Mesendoderm (in vitro differentiated cells): ENCODE results near the gene OPRM1.

Source experiments
- DNase-seq: peaks from one replicate; pipeline ENCODE4 v3.0.0; 2013
- H2AK5ac ChIP-seq: 2 replicates; pipeline ENCODE4 v1.6.1; 2013; ENCODE audit warnings: low read length, inconsistent platforms
- H2BK120ac ChIP-seq: 2 replicates; pipeline ENCODE4 v1.6.1; 2013; ENCODE audit warnings: low read depth, mild to moderate bottlenecking, low read length, moderate library complexity, mixed read lengths
- H2BK15ac ChIP-seq: replicated peaks from 2 replicates; pipeline ENCODE4 v1.6.1; 2013; ENCODE audit warnings: low read depth, mild to moderate bottlenecking, moderate library complexity
- H2BK5ac ChIP-seq: 2 replicates; pipeline ENCODE4 v1.6.1; 2013; ENCODE audit warnings: low read length, inconsistent platforms
- H3K18ac ChIP-seq: 2 replicates; pipeline ENCODE4 v1.6.1; 2013; ENCODE audit warnings: mild to moderate bottlenecking, low read length, mixed read lengths
- H3K23ac ChIP-seq: one replicate; pipeline ENCODE4 v1.6.1; 2013; ENCODE audit warnings: low read length
- H3K27ac ChIP-seq: 2 replicates; pipeline ENCODE4 v1.5.1; 2013; ENCODE audit warnings: low read depth, mild to moderate bottlenecking, inconsistent platforms, low read length, moderate library complexity
- H3K27me3 ChIP-seq: 2 replicates; pipeline ENCODE4 v1.6.1; 2013; ENCODE audit warnings: low read length, control low read depth, mild to moderate bottlenecking, inconsistent platforms; ENCODE audit not compliant: insufficient read depth, poor library complexity
- H3K36me3 ChIP-seq: 2 replicates; pipeline ENCODE4 v1.6.1; 2013; ENCODE audit warnings: low read length, inconsistent platforms; ENCODE audit not compliant: control insufficient read depth, insufficient read depth
- H3K4ac ChIP-seq: one replicate; pipeline ENCODE4 v1.6.1; 2013; ENCODE audit warnings: low read depth, mild to moderate bottlenecking, low read length, moderate library complexity
- H3K4me1 ChIP-seq: 2 replicates; pipeline ENCODE4 v1.6.1; 2013; ENCODE audit warnings: low read depth, low read length, inconsistent platforms; ENCODE audit not compliant: control insufficient read depth
- H3K4me2 ChIP-seq: 2 replicates; pipeline ENCODE4 v1.6.1; 2013; ENCODE audit warnings: low read length
- H3K4me3 ChIP-seq: 2 replicates; pipeline ENCODE4 v1.5.1; 2013; ENCODE audit warnings: mild to moderate bottlenecking, low read length
- H3K56ac ChIP-seq: one replicate; pipeline ENCODE4 v1.6.1; 2013; ENCODE audit warnings: low read length
- H3K79me1 ChIP-seq: 2 replicates; pipeline ENCODE4 v1.6.1; 2013; ENCODE audit warnings: low read length, inconsistent platforms
- H3K79me2 ChIP-seq: 2 replicates; pipeline ENCODE4 v1.6.1; 2013; ENCODE audit warnings: mild to moderate bottlenecking, low read length; ENCODE audit not compliant: control insufficient read depth, insufficient read depth
- H3K9ac ChIP-seq: 2 replicates; pipeline ENCODE4 v1.6.1; 2013; ENCODE audit warnings: low read length, inconsistent platforms
- H4K5ac ChIP-seq: one replicate; pipeline ENCODE4 v1.6.1; 2013; ENCODE audit warnings: low read length
- H4K8ac ChIP-seq: one replicate; pipeline ENCODE4 v1.6.1; 2013; ENCODE audit warnings: low read depth, mild to moderate bottlenecking, control low read depth, low read length, moderate library complexity
- WGBS: extraction: QIAGEN DNeasy Blood & Tissue Kit; methylation state at CpG from one replicate; pipeline ENCODE4 v1.1.7; 2013; ENCODE audit warnings: low lambda C conversion rate, missing lambda C conversion rate; ENCODE audit not compliant: insufficient coverage; ENCODE audit errors: extremely low coverage; 5-methylcytosine and 5-hydroxymethylcytosine counted together

OPRM1 gene

DNA sequence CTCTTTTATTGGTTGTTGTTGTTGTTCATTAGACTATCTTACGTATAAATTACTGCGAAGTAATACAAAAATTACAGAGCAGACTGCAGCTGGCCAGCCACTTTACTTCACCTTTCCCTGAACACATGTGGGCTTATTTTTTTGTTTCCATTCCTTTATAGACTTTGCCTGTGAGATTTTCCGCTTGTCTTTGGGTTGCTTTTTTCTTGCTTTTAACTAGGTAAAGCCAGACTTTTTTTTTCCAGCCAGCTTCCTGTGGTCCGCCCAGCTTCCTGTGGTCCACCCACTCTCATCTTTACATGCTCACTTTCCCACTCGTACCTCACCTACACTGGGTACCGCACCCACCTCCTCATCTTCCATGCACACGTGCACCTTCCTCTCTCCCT is 238.6 kb downstream of the OPRM1 start:
- no peak overlapping the region for H3K4me3 ChIP-seq
- no CpG with 5 or more reads among the region's 7 CpGs for WGBS
- no peaks in the 10 kb centered on the region for H3K79me1 ChIP-seq
- H4K5ac ChIP-seq: no peak overlapping the region
- H3K18ac ChIP-seq: no peak overlapping the region
- H3K23ac ChIP-seq: no peak overlapping the region
- no peak overlapping the region for H2BK5ac ChIP-seq
- H2BK15ac ChIP-seq: no peak overlapping the region
- no peak overlapping the region for H3K56ac ChIP-seq
- no peak for DNase-seq
- H3K4me1 ChIP-seq: no peaks in the 10 kb centered on the region
- no peak overlapping the region for H2BK120ac ChIP-seq
- H3K27ac ChIP-seq: no peak overlapping the region
- H3K4ac ChIP-seq: no peak overlapping the region
- H3K4me2 ChIP-seq: no peak overlapping the region
- no peak overlapping the region for H2AK5ac ChIP-seq
- no peaks in the 10 kb centered on the region for H3K79me2 ChIP-seq
- H3K36me3 ChIP-seq: no peaks in the 10 kb centered on the region
- H3K9ac ChIP-seq: no peak overlapping the region
- no peak overlapping the region for H4K8ac ChIP-seq
- H3K27me3 ChIP-seq: no peaks in the 10 kb centered on the region

DNA sequence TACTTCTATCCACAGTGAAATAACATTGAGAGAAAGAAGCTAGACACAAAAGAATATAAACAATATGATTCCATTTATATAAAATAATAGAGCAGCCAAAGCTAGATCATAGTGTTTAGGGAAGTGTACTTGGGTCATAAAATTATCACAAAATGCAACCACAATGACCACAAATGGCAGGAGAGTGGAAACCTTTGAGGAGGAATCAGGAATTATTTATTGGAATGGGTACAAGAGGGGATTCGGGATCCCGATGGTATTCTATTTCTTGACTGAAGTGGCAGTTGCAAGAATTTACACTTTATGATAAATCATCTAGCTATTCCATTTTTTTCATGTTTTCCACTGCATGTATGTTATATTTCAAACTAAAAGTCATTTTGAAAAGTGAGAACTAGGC is 241.5 kb downstream of the OPRM1 start:
- H3K18ac ChIP-seq: no peak overlapping the region
- H3K36me3 ChIP-seq: no peaks in the 10 kb centered on the region
- H3K27ac ChIP-seq: no peak overlapping the region
- no peak overlapping the region for H2BK120ac ChIP-seq
- no peaks in the 10 kb centered on the region for H3K27me3 ChIP-seq
- H3K4ac ChIP-seq: no peak overlapping the region
- H4K5ac ChIP-seq: no peak overlapping the region
- no peak overlapping the region for H3K23ac ChIP-seq
- no peaks in the 10 kb centered on the region for H3K79me1 ChIP-seq
- H3K4me1 ChIP-seq: no peaks in the 10 kb centered on the region
- DNase-seq: no peak
- no peak overlapping the region for H3K4me2 ChIP-seq
- H3K79me2 ChIP-seq: no peaks in the 10 kb centered on the region
- no CpG with 5 or more reads among the region's 2 CpGs for WGBS
- no peak overlapping the region for H3K4me3 ChIP-seq
- H2AK5ac ChIP-seq: no peak overlapping the region
- H2BK5ac ChIP-seq: no peak overlapping the region
- H2BK15ac ChIP-seq: no peak overlapping the region
- no peak overlapping the region for H4K8ac ChIP-seq
- H3K9ac ChIP-seq: no peak overlapping the region
- no peak overlapping the region for H3K56ac ChIP-seq

DNA sequence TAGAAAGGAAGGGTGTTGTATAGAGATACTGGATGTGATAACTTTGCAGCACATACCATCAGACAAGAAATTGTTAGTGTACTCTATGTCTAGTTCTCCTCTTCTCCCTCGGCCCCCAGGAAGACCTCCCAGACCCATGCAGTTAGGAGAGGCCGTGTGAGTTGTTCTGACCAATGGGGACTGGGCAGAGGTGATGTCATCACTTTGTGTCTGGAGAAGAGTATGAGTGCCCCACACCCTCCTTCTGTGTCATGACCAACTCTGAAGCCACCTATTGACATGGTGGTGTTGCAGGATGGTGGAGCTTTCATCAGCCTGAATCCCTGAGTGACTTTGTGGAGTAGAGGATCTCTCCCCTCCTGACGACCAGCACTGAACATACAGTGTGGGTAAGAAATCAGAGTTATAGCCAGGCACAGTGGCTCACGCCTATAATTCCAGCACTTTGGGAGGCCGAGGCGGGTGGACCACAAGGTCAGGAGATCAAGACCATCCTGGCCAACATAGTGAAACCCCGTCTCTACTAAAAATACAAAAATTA is 245.3 kb downstream of the OPRM1 start:
- no CpG with 5 or more reads among the region's 7 CpGs for WGBS
- Histone ChIP-seq H3K9ac (no peak overlapping the region), H2AK5ac (no peak overlapping the region)

DNA sequence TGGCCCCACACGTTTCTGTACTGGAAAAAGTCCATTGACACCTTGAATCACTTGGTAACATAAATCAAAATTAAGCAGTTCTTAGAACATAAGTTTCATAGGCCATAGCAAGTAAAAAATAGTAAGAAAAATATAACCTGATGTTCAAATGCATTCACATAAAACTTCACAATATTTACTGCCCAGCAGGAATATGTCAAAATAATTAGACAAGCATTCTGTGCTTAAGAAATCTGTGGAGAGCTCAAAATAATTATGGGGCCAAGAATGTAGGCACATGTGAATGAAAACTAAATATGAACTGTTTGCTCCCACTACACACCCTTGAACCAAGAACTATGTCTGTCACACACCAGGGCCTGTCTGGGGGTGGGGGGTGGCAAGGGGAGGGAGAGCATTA is 246.8 kb downstream of the OPRM1 start:
- no peak overlapping the region for H2BK15ac ChIP-seq
- no peak for DNase-seq
- WGBS: no CpG with 5 or more reads among the region's 1 CpG

More for the DNA sequence above, 245.3 kb downstream of the OPRM1 start:
- Histone ChIP-seq H3K36me3 (no peaks in the 10 kb centered on the region), H3K4ac (no peak overlapping the region), H4K8ac (no peak overlapping the region), H3K4me3 (no peak overlapping the region), H2BK120ac (no peak overlapping the region), H3K18ac (no peak overlapping the region), H3K4me1 (no peaks in the 10 kb centered on the region), H2BK5ac (no peak overlapping the region), H3K4me2 (no peak overlapping the region), H3K23ac (no peak overlapping the region), H2BK15ac (no peak overlapping the region), H3K79me2 (no peaks in the 10 kb centered on the region), H4K5ac (no peak overlapping the region), H3K27ac (no peak overlapping the region), H3K56ac (no peak overlapping the region), H3K79me1 (no peaks in the 10 kb centered on the region), H3K27me3 (no peaks in the 10 kb centered on the region)
- DNase-seq: peak; percentile 5

DNA sequence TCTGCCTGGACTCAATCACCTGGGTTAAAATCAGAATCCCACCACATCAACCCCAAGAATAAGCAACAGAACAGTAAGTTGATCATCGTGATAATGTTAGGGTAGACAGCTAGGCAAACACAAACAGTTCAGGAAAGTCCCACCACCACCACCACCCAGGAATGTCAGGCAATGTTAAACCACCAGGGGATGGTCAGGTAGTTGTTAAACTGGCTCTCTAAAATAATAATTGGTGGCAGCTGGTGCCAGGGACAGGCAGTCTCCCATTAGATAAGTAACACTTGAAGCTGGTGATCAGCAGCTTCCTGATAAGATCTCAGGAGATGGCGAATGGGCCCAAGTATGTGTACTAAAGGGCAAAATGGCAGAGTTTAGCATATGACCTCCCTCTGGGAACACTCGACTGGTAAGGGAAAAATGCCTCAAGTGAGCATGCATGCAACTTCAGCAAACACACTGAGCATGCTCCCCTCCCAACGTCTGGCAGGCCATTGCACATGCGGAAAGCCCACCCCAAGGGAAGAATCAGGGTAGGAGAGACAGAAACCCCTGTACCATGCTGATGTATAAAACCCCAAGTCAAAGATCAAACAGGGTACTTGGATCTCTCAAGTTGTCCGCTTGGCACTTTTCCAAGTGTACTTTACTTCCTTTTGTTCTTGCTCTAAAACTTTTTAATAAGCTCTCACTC is 250.9 kb downstream of the OPRM1 start:
- Histone ChIP-seq H3K56ac (no peak overlapping the region), H3K4ac (no peak overlapping the region), H3K18ac (no peak overlapping the region), H2AK5ac (no peak overlapping the region), H2BK15ac (no peak overlapping the region), H3K79me2 (no peaks in the 10 kb centered on the region), H3K36me3 (no peaks in the 10 kb centered on the region), H4K5ac (no peak overlapping the region), H3K27me3 (no peaks in the 10 kb centered on the region), H2BK120ac (no peak overlapping the region), H3K4me1 (no peaks in the 10 kb centered on the region), H3K4me3 (no peak overlapping the region), H3K4me2 (no peak overlapping the region), H4K8ac (no peak overlapping the region), H3K27ac (no peak overlapping the region), H2BK5ac (no peak overlapping the region), H3K79me1 (no peaks in the 10 kb centered on the region), H3K23ac (no peak overlapping the region), H3K9ac (no peak overlapping the region)
- peak; percentile 4 for DNase-seq
- no CpG with 5 or more reads among the region's 6 CpGs for WGBS

More for the DNA sequence above, 246.8 kb downstream of the OPRM1 start:
- Histone ChIP-seq H3K4me2 (no peak overlapping the region), H3K79me2 (no peaks in the 10 kb centered on the region), H3K79me1 (no peaks in the 10 kb centered on the region), H3K18ac (no peak overlapping the region), H3K27ac (no peak overlapping the region), H4K5ac (no peak overlapping the region), H3K4ac (no peak overlapping the region), H2BK5ac (no peak overlapping the region), H3K23ac (no peak overlapping the region), H3K4me3 (no peak overlapping the region), H3K4me1 (no peaks in the 10 kb centered on the region), H2AK5ac (no peak overlapping the region), H2BK120ac (no peak overlapping the region), H3K27me3 (no peaks in the 10 kb centered on the region), H4K8ac (no peak overlapping the region), H3K36me3 (no peaks in the 10 kb centered on the region), H3K9ac (no peak overlapping the region), H3K56ac (no peak overlapping the region)

DNA sequence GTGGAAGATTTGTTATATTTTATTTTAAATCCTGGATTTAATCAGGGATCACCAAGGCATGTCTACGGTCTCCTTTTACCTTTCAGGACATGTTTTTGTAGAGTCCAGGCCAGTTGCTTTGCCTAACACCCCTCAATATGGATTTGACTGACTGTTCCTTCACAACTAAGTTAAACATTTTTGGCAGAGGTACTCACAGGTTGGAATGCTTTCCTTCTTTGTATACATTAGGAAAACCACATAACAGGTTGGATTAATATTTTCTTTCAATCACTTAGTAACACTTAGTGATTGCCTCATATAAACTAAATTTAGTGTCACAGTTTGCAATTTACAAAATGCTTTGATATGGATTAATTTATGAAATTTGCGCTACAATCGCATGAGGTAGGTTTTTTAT is 253.0 kb downstream of the OPRM1 start:
- H3K9ac ChIP-seq: no peak overlapping the region
- H3K27me3 ChIP-seq: no peaks in the 10 kb centered on the region
- H3K23ac ChIP-seq: no peak overlapping the region
- no peak for DNase-seq
- H3K79me1 ChIP-seq: no peaks in the 10 kb centered on the region
- H3K4me3 ChIP-seq: no peak overlapping the region
- no peaks in the 10 kb centered on the region for H3K4me1 ChIP-seq
- no peak overlapping the region for H3K27ac ChIP-seq
- H3K18ac ChIP-seq: no peak overlapping the region
- no peak overlapping the region for H2BK5ac ChIP-seq
- H4K5ac ChIP-seq: no peak overlapping the region
- H2BK15ac ChIP-seq: no peak overlapping the region
- H4K8ac ChIP-seq: no peak overlapping the region
- no peak overlapping the region for H3K56ac ChIP-seq
- H3K79me2 ChIP-seq: no peaks in the 10 kb centered on the region
- no peak overlapping the region for H3K4ac ChIP-seq
- H2BK120ac ChIP-seq: no peak overlapping the region
- no peaks in the 10 kb centered on the region for H3K36me3 ChIP-seq
- H3K4me2 ChIP-seq: no peak overlapping the region
- H2AK5ac ChIP-seq: no peak overlapping the region
- no CpG with 5 or more reads among the region's 3 CpGs for WGBS
